Spleen (tissue), 7 donors: ENCODE data around the gene QKI.

Source experiments
- POLR2A ChIP-seq, 3 donors: fragments of 450-650 bp; IDR thresholded peaks; one replicate each; pipeline ENCODE4 v1.5.1; 2017; ENCODE audit warnings: antibody characterized with exemption in 3 of 3, mild to moderate bottlenecking in 1 of 3
- POLR2AphosphoS5 ChIP-seq, 3 donors: sonication (generic); formaldehyde crosslinking; IDR thresholded peaks; one replicate each; pipeline ENCODE4 v1.5.1; 2017; ENCODE audit warnings: antibody characterized with exemption in 3 of 3
- TF ChIP-seq, protein P1 (sequence below), 11 experiments: fragments of 200-600 bp in 7 of 11; fragments of 450-650 bp in 4 of 11; sonication (generic) in 4 of 11; IDR thresholded peaks in 8 of 11; conservative IDR thresholded peaks in 3 of 11; 1 replicate in 7 of 11; 2 replicates in 4 of 11; pipeline versions ENCODE4 v1.4.0 to v1.8.0; 2016 to 2021; ENCODE audit warnings: antibody characterized with exemption in 11 of 11, inconsistent platforms in 4 of 11, mild to moderate bottlenecking in 1 of 11
- donor health status: DM: no; HTN: no; CAD: no; lungs with moderate emphysema.
- donor health status: DM: no; HTN: no; CAD: no.
- donor health status: DM: no; HTN: no; CAD: no.

DNA sequence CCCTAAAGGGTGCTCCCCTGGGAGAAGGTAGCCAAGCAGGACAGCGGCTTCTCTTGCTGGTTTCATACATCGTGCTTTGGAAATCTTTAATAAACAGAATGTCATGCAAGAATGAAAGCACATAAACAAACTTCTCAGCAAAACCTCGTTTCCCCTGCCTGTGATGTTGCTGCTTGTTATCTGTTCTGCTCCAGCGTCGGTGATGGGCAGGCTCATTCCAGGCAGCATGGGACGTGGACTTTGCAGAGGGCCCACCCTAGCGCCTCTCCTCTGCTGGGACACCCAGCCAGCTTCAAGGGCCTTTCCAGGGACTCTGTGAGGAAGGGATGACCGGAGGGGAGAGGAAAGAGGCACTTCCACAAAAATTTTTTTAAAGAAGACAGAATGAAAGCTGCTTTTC is 197.7 kb downstream of the QKI start:
- TF ChIP-seq, protein P1, sequence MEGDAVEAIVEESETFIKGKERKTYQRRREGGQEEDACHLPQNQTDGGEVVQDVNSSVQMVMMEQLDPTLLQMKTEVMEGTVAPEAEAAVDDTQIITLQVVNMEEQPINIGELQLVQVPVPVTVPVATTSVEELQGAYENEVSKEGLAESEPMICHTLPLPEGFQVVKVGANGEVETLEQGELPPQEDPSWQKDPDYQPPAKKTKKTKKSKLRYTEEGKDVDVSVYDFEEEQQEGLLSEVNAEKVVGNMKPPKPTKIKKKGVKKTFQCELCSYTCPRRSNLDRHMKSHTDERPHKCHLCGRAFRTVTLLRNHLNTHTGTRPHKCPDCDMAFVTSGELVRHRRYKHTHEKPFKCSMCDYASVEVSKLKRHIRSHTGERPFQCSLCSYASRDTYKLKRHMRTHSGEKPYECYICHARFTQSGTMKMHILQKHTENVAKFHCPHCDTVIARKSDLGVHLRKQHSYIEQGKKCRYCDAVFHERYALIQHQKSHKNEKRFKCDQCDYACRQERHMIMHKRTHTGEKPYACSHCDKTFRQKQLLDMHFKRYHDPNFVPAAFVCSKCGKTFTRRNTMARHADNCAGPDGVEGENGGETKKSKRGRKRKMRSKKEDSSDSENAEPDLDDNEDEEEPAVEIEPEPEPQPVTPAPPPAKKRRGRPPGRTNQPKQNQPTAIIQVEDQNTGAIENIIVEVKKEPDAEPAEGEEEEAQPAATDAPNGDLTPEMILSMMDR (IDR thresholded peaks at IDR 0.05 in 8 of 11, conservative IDR thresholded peaks at IDR 0.05 in 3 of 11), result no peak
- no peak for TF ChIP-seq POLR2A (IDR thresholded peaks at IDR 0.05)
- TF ChIP-seq POLR2AphosphoS5 (IDR thresholded peaks at IDR 0.05), result no peak
